Measurements from ENCODE around the gene EXOG. TPM values are rescaled to one million over a fixed set of nuclear protein-coding genes. Genes with fewer than 3 reads are reported as not detected.

Gene EXOG
- polyA plus RNA-seq, result 11.1 and 16.2 TPM in 2 replicates

GRCh38 chr3:38496131-38496910 is at the start of gene EXOG:
TSS of gene EXOG (plus strand) at chr3:38496340. CDS start at chr3:38496368, 28 bp downstream.

DNA sequence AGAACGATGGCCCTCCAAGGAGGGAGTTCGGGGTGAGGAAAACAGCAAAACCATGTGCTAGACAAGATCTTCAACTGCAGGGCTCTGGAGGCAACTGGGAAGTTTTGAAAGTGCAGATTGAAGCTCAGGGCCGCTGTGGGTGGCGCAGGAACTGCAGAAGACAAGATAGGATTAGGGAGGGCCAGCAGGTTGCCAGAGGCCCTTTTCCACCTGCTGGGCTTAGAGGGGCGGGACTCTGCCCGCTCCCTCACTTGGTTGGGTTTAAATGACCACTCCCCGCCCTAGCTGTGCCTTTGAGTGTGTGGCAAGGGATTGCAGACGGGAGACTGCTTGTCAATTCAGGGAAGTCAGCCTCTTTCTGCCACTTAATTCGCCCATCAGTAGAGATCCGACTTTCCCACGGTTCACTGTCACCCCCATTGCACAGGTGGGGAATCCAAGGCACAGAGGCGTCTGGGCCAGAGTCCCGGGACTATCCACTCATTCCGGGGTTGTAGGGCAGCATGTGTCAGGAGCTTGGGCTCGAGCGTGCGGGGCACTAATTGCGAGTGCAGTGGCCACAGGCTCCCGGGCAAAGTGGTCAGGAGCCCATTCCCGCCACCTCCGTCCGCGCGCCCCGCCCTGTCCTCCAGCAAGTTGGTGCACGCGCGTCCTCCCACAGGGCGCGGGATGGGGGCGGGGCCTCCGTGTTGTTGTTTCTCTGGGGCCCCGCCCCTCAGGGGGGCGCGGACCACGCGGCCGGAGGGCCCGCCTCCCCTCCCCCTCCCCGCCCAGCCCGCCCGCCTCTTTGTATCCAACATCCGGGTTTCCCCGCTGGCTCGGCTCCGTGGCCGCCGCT is 42.8 kb upstream of the EXOG start, which contains the start of gene ACVR2B:
TSS of gene ACVR2B (plus strand) at position 816 of the 838 bp plus-strand sequence. CDS start 433 bp downstream, outside the sequence.

Other genes starting within 250 kb of the EXOG start
- gene SLC22A13, start 230.5 kb upstream of the EXOG start, polyA plus RNA-seq, result 0.15 TPM in 1 of 2 replicates, not detected in the other
- 0.78 TPM in 1 of 2 replicates, not detected in the other for gene SLC22A14, start 214.0 kb upstream of the EXOG start, polyA plus RNA-seq
- 0.23 TPM in 1 of 2 replicates, not detected in the other for gene XYLB, start 149.6 kb upstream of the EXOG start, polyA plus RNA-seq
- gene ACVR2B, start 42.5 kb upstream of the EXOG start, polyA plus RNA-seq, result 0.98 and 2.2 TPM in 2 replicates
- not detected in 2 replicates for gene SCN5A, start 153.3 kb downstream of the EXOG start, polyA plus RNA-seq